Peyer's patch (tissue), 4 donors: Measurements from ENCODE around the gene KIFAP3.

Source experiments
- CTCF ChIP-seq, 6 experiments: fragments of 450-650 bp in 4 of 6; fragments of 200-600 bp in 2 of 6; sonication (generic) in 1 of 6; IDR thresholded peaks; one replicate each; pipeline ENCODE4 v1.5.1; 2017 to 2019; ENCODE audit warnings: antibody characterized with exemption in 6 of 6, mild to moderate bottlenecking in 3 of 6, moderate library complexity in 1 of 6
- POLR2A ChIP-seq, 2 donors: fragments of 450-650 bp; IDR thresholded peaks; one replicate each; pipeline ENCODE4 v1.5.1; 2017; ENCODE audit warnings: antibody characterized with exemption in 2 of 2, mild to moderate bottlenecking in 2 of 2, moderate library complexity in 2 of 2

DNA sequence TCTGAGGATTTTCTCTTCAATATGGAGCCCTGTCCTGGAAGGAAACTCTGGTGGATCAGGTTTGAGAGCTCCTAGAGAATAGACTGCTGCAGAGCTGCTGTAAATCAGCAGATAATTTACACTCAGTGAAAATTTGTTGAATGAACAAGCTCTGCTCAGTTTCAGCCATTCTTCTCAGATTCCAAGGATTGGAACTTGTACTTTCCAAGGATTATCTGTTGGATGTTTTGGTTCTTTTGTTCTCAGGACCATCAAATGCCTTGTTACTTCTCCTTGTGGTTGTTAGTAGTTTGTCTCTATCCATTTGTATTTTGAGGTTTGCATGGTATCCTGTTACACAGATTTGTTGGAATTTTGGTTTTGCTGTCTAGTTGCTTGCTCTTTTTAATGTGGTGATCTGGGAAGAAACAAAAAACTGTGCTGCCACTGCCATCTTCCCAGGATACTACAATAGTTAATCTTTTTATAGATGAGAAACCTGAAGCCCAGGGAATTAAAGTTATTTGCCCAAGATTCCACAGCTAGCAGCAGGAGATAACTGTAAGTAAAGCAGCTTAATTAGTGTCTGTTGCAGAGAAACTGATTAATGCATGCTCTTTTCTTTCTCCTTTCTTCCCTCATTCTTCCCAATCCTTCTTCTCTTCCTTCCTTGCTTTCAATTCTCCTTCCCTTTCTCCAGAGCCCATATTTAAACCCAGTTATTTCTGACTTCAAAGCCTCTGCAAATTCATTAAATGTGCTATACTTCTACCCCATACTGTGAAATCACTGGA, 21.7 kb upstream of the KIFAP3 start:
- no peak for TF ChIP-seq CTCF (IDR thresholded peaks at IDR 0.05)
- no peak for TF ChIP-seq POLR2A (IDR thresholded peaks at IDR 0.05)
